ENCODE data around the gene PCBP3.

- TF ChIP-seq GABPA (IDR thresholded peaks at IDR 0.05; ENCODE audit: low read depth) (no peak), REST (IDR thresholded peaks at IDR 0.05; ENCODE audit: insufficient replicate concordance, low read depth) (no peak)
Measured at GRCh38 chr21:45830221-45830640, 186.7 kb downstream of the PCBP3 start.
